ENCODE measurements around the gene MRPL32.

MRPL32 gene

GRCh38 chr7:42964849-42965805 is 33.0 kb downstream of the MRPL32 start:
- no peak for DNase-seq (ENCODE audit: low read depth in 2 of 2, low spot score in 1 of 2)

GRCh38 chr7:42967391-42967790 is 35.2 kb downstream of the MRPL32 start:
- DNase-seq (ENCODE audit: low read depth in 2 of 2, low spot score in 1 of 2) = no peak

- no peak for DNase-seq (ENCODE audit: low read depth in 2 of 2, low spot score in 1 of 2)
Observed at GRCh38 chr7:42972699-42973500, 40.7 kb downstream of the MRPL32 start.

- no peak for DNase-seq (ENCODE audit: low read depth in 2 of 2, low spot score in 1 of 2)
Observed at GRCh38 chr7:42976371-42976770, 44.2 kb downstream of the MRPL32 start.

GRCh38 chr7:42978496-42978895 is 46.3 kb downstream of the MRPL32 start:
- DNase-seq (ENCODE audit: low read depth in 2 of 2, low spot score in 1 of 2) = no peak

- DNase-seq (ENCODE audit: low read depth in 2 of 2, low spot score in 1 of 2) = no peak
Observed at GRCh38 chr7:42980084-42980483, 47.9 kb downstream of the MRPL32 start.

- no peak for DNase-seq (ENCODE audit: low read depth in 2 of 2, low spot score in 1 of 2)
Observed at GRCh38 chr7:42980514-42980913, 48.3 kb downstream of the MRPL32 start.

- no peak for DNase-seq (ENCODE audit: low read depth in 2 of 2, low spot score in 1 of 2)
Observed at GRCh38 chr7:42981601-42982000, 49.4 kb downstream of the MRPL32 start.

GRCh38 chr7:42982604-42983115 is 50.5 kb downstream of the MRPL32 start:
- DNase-seq (ENCODE audit: low read depth in 2 of 2, low spot score in 1 of 2) = no peak

GRCh38 chr7:42984137-42984536 is 52.0 kb downstream of the MRPL32 start:
- no peak for DNase-seq (ENCODE audit: low read depth in 2 of 2, low spot score in 1 of 2)

- no peak for DNase-seq (ENCODE audit: low read depth in 2 of 2, low spot score in 1 of 2)
Observed at GRCh38 chr7:42986213-42986612, 54.0 kb downstream of the MRPL32 start.

- no peak for DNase-seq (ENCODE audit: low read depth in 2 of 2, low spot score in 1 of 2)
Observed at GRCh38 chr7:42986781-42987248, 54.6 kb downstream of the MRPL32 start.

Data from stimulated activated CD8-positive, alpha-beta memory T cell treated with anti-CD3 and anti-CD28 coated beads, Interleukin-4, amount 100 ng/mL, for 4 hours (primary cell).